GM12873 (cell line): ENCODE data around the gene YARS1.

Experiments used
- TF ChIP-seq, protein P1 (sequence below): IDR thresholded peaks from 2 replicates; pipeline ENCODE4 v1.5.1; 2012; ENCODE audit warnings: low read depth, mild to moderate bottlenecking, moderate library complexity, low read length, control low read depth; ENCODE audit not compliant: insufficient read depth; ENCODE audit errors: missing control alignments

The YARS1 gene

DNA sequence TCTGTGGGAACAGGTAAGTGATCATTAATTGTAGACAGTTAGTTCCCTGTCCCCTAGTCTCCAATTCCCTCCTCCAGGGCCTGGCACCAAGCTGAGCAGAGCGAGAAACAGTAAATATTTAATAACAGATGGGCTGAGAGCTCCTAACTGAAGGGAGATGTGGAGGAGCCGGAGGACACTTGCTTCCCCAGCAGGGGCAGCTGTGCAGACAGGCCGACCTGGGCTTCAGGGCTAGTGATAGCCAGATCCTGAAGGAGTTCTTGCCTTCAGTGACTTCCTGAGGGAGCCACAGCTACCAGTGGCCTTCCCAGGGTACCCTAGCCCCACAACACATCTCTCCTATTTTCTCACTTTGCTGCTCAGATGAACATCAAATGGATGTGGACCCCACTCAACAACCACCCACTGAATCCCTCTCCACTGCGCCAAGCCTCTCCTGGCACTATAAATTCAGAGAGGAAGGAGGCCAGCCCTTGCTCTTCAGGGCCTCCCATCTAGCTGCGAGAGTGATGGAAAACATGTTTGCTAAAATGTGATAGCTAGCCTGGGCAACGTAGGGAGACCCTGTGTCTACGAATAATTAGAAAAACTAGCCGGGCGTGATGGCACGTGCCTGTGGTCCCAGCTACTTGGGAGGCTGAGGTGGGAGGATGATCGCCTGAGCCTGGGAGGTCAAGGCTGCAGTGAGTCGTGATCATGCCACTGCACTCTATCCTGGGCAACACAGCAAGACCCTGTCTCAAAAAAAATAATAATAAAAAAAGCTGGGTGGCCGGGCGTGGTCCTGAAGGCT lies 87.7 kb downstream of the YARS1 start:
- TF ChIP-seq, protein P1, sequence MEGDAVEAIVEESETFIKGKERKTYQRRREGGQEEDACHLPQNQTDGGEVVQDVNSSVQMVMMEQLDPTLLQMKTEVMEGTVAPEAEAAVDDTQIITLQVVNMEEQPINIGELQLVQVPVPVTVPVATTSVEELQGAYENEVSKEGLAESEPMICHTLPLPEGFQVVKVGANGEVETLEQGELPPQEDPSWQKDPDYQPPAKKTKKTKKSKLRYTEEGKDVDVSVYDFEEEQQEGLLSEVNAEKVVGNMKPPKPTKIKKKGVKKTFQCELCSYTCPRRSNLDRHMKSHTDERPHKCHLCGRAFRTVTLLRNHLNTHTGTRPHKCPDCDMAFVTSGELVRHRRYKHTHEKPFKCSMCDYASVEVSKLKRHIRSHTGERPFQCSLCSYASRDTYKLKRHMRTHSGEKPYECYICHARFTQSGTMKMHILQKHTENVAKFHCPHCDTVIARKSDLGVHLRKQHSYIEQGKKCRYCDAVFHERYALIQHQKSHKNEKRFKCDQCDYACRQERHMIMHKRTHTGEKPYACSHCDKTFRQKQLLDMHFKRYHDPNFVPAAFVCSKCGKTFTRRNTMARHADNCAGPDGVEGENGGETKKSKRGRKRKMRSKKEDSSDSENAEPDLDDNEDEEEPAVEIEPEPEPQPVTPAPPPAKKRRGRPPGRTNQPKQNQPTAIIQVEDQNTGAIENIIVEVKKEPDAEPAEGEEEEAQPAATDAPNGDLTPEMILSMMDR: no peak

DNA sequence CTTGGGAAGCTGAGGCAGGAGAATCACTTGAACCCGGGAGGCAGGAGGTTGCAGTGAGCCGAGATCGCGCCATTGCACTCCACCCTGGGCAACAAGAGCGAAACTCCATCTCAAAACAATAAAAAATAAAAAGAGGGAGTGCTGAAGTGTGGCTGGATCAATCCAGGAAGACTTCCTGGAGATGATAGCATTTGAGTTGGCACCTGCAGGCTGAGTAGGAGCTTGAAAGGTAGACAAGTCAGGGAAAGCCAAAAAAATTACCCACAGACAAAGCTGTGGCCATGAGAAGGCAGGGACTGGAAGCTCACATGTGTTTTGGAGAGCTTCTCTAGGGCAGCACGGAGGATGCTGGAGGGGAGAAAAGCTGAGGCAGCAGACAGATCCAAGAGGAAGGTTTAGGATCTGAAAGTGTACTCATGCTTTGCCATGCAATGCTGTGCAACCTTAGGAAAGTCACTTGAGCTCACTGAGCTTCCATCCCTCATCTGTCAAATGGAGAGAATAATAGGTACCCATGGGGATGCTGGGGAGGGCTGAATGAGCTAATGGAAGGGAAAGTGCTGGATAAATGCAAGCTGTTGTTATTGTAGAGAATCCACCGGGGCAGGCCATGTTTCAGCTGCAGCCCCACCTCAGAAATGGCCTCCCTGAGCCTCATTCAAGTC lies 88.6 kb downstream of the YARS1 start:
- TF ChIP-seq, protein P1: no peak

DNA sequence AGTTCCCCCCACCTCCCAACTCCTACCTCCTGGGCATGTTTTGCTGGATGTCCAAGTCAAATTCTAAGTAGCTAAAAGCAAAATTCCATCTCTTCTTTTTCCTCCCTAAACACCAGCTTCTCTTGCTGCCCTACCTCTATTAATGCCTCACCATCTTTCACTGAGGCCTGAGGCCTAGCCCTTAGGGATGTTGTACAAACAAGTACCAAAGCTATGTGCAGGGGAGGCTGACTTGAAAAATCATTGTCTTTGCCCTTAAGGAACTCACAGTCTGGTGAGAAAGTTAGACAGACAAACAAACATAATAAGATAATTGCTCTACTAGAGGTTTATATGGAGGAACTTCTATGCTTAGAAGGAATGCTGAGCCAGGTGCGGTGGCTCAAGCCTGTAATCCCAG lies 89.3 kb downstream of the YARS1 start:
- TF ChIP-seq, protein P1: no peak

DNA sequence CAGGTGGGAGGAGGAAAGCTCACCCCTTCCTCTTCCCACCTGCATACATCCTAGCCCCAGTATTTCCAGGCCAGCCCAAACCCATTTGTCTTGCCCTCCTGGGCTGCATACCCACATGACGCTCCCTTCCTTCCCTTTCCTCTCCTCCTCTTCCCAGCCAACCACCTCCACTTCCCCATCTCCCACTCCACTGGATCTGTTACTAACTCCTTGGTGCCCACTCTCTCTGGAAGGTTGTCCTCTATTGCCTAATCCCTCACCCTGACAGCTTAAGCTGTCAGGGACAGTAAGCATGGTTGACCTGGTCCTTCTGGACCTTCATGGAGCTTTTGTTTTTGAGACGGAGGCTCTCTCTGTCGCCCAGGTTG lies 91.6 kb downstream of the YARS1 start:
- TF ChIP-seq, protein P1: no peak
